Activated CD4-positive, alpha-beta T cell treated with anti-CD3 and anti-CD28 coated beads, Interleukin-2, amount 50 U/mL, for 16 hours (primary cell): ENCODE measurements around the gene PARP3.

Source experiments
- DNase-seq: peaks from one replicate; pipeline ENCODE4 v3.0.0-alpha.2; 2020

PARP3 gene

GRCh38 chr3:51968170-51968775 is 26.1 kb downstream of the PARP3 start:
- no peak for DNase-seq

- no peak for DNase-seq
Observed at GRCh38 chr3:51968883-51969678, 26.9 kb downstream of the PARP3 start.

GRCh38 chr3:51969841-51970240 is 27.7 kb downstream of the PARP3 start:
- DNase-seq, result no peak

GRCh38 chr3:51970606-51971300 is 28.6 kb downstream of the PARP3 start:
- no peak for DNase-seq

GRCh38 chr3:51971350-51971749 is 29.2 kb downstream of the PARP3 start:
- DNase-seq, result no peak

- no peak for DNase-seq
Observed at GRCh38 chr3:51974277-51974962, 32.3 kb downstream of the PARP3 start.

- DNase-seq, result peak; percentile 74
Observed at GRCh38 chr3:51974963-51975851, 33.0 kb downstream of the PARP3 start, which contains the start of gene ABHD14A. Gene ABHD14A, plus strand, starts transcription at chr3:51975064. Its CDS starts 72 bp downstream, at chr3:51975136.

GRCh38 chr3:51975852-51976549 is 33.8 kb downstream of the PARP3 start:
- DNase-seq, result no peak

- no peak for DNase-seq
Observed at GRCh38 chr3:51977446-51978142, 35.4 kb downstream of the PARP3 start.

GRCh38 chr3:51978143-51978502 is 36.0 kb downstream of the PARP3 start:
- no peak for DNase-seq

GRCh38 chr3:51980253-51980652 is 38.1 kb downstream of the PARP3 start:
- no peak for DNase-seq

GRCh38 chr3:51982352-51982837 is 40.2 kb downstream of the PARP3 start:
- DNase-seq, result peak; percentile 56

- peak; percentile 82 for DNase-seq
Observed at GRCh38 chr3:51982838-51983577, 40.8 kb downstream of the PARP3 start, which contains the start of gene ACY1. Gene ACY1, plus strand, starts transcription at chr3:51983535. Its CDS starts 530 bp downstream, at chr3:51984065.

- DNase-seq, result no peak
Observed at GRCh38 chr3:51983578-51984268, 41.6 kb downstream of the PARP3 start.

GRCh38 chr3:51984269-51984647 is 42.1 kb downstream of the PARP3 start:
- DNase-seq, result no peak

- no peak for DNase-seq
Observed at GRCh38 chr3:51985063-51985462, 42.9 kb downstream of the PARP3 start.

GRCh38 chr3:51986010-51986947 is 44.1 kb downstream of the PARP3 start:
- no peak for DNase-seq

- DNase-seq, result no peak
Observed at GRCh38 chr3:51987568-51987967, 45.4 kb downstream of the PARP3 start.
